Gastrocnemius medialis (tissue), 4 donors: ENCODE results near the gene KLHDC7A. TPM values are rescaled to one million over a fixed set of nuclear protein-coding genes. Genes with fewer than 3 reads are reported as not detected.

Experiments used
- ATAC-seq, 2 donors: fragments of 150-250 bp; one replicate each; pipeline ENCODE4 v1.9.1; 2016
- DNase-seq, 2 donors: peaks; one replicate each; pipeline ENCODE4 v3.0.0-alpha.2; 2019
- H3K27ac ChIP-seq, 4 donors: fragments of 200-600 bp; sonication (generic); 1 replicate in 1 of 4; 2 replicates in 3 of 4; pipeline ENCODE4 v1.5.1; 2016 to 2018; ENCODE audit warnings: mild to moderate bottlenecking in 2 of 4, moderate library complexity in 1 of 4
- H3K27me3 ChIP-seq, 3 donors: fragments of 200-600 bp; sonication (generic) in 2 of 3; 1 replicate in 1 of 3; 2 replicates in 2 of 3; pipeline versions ENCODE4 v1.5.1 to v1.6.0; 2016 to 2019; ENCODE audit warnings: mild to moderate bottlenecking in 1 of 3, moderate library complexity in 1 of 3
- H3K36me3 ChIP-seq, 2 donors: fragments of 200-600 bp; sonication (generic) in 1 of 2; one replicate each; pipeline ENCODE4 v1.5.1; 2017 to 2018
- H3K4me1 ChIP-seq, 2 donors: fragments of 200-600 bp; sonication (generic) in 1 of 2; one replicate each; pipeline ENCODE4 v1.5.1; 2016 to 2017; ENCODE audit warnings: mild to moderate bottlenecking in 2 of 2
- H3K4me3 ChIP-seq, 4 donors: fragments of 200-600 bp; sonication (generic) in 3 of 4; 1 replicate in 1 of 4; 2 replicates in 3 of 4; pipeline ENCODE4 v1.5.1; 2016 to 2019; ENCODE audit warnings: mild to moderate bottlenecking in 2 of 4
- H3K9me3 ChIP-seq, 3 donors: fragments of 200-600 bp; sonication (generic) in 2 of 3; 1 replicate in 1 of 3; 2 replicates in 2 of 3; pipeline ENCODE4 v1.5.1; 2016 to 2019
- CTCF ChIP-seq, 5 experiments: fragments of 450-650 bp in 3 of 5; fragments of 200-600 bp in 2 of 5; sonication (generic) in 2 of 5; IDR thresholded peaks in 4 of 5; conservative IDR thresholded peaks in 1 of 5; 1 replicate in 4 of 5; 2 replicates in 1 of 5; pipeline ENCODE4 v1.5.1; 2016 to 2019; ENCODE audit warnings: antibody characterized with exemption in 5 of 5, mild to moderate bottlenecking in 3 of 5, moderate library complexity in 3 of 5
- POLR2A ChIP-seq, 2 donors: fragments of 450-650 bp; IDR thresholded peaks; one replicate each; pipeline ENCODE4 v1.6.1; 2017; ENCODE audit warnings: antibody characterized with exemption in 2 of 2, mild to moderate bottlenecking in 2 of 2, moderate library complexity in 2 of 2
- in situ Hi-C, 4 donors: fragments of 200-750 bp; cut with MboI; loops; one replicate each; pipeline versions ENCODE4 v1.15.0 to v1.8.0; 2017; ENCODE audit warnings: low sequenced_read_pairs in 4 of 4
- intact Hi-C: fragments of 100-400 bp; cut with DNase I; formaldehyde crosslinking; loops from one replicate; pipeline ENCODE4 v1.15.1; 2023; ENCODE audit warnings: low total_unique reads
- total RNA-seq, 4 donors: library from RNA; depleted of rRNA; stranded (reverse); fragments of >200 nt; gene quantifications; one replicate each; pipeline versions ENCODE4 v1.1.0 to v1.2.3, GENCODE V29; 2016

Gene KLHDC7A
- total RNA-seq, 4 donors from 2014 or later: 0.13 TPM; not detected in 3

- Histone ChIP-seq H3K9me3 (no peaks in the 10 kb centered on the region), H3K27me3 (peaks cover 0 to 6% (median 2%) of the 10 kb centered on the region in 3 donors), H3K27ac (no peak overlapping the region), H3K4me1 (no peaks in the 10 kb centered on the region), H3K36me3 (no peaks in the 10 kb centered on the region), H3K4me3 (no peak overlapping the region)
- ATAC-seq: no peak
- DNase-seq: no peak
- intact Hi-C loops (no loop called here), in situ Hi-C loops (no loop called here)
- TF ChIP-seq POLR2A (IDR thresholded peaks at IDR 0.05) (no peak), CTCF (IDR thresholded peaks at IDR 0.05 in 4 of 5, conservative IDR thresholded peaks at IDR 0.05 in 1 of 5) (no peak)
Observed at GRCh38 chr1:18496497-18497235, 15.9 kb downstream of the KLHDC7A start.

- ATAC-seq: no peak
- in situ Hi-C loops (no loop called here), intact Hi-C loops (no loop called here)
Observed at GRCh38 chr1:18501833-18502232, 21.1 kb downstream of the KLHDC7A start.

GRCh38 chr1:18504609-18505008, 23.9 kb downstream of the KLHDC7A start:
- no peak for DNase-seq
- intact Hi-C loops: no loop called here
- TF ChIP-seq POLR2A (IDR thresholded peaks at IDR 0.05) (no peak), CTCF (IDR thresholded peaks at IDR 0.05 in 4 of 5, conservative IDR thresholded peaks at IDR 0.05 in 1 of 5) (no peak)
- Histone ChIP-seq H3K9me3 (no peaks in the 10 kb centered on the region), H3K36me3 (no peaks in the 10 kb centered on the region), H3K4me1 (no peaks in the 10 kb centered on the region), H3K4me3 (no peak overlapping the region), H3K27ac (no peak overlapping the region), H3K27me3 (no peaks in the 10 kb centered on the region)
- no peak for ATAC-seq
- in situ Hi-C loops: no loop called here

More at GRCh38 chr1:18501833-18502232, 21.1 kb downstream of the KLHDC7A start:
- Histone ChIP-seq H3K27me3 (peaks cover 0 to 6% (median 2%) of the 10 kb centered on the region in 3 donors), H3K9me3 (no peaks in the 10 kb centered on the region), H3K4me1 (no peaks in the 10 kb centered on the region), H3K36me3 (no peaks in the 10 kb centered on the region), H3K4me3 (no peak overlapping the region), H3K27ac (no peak overlapping the region)
- no peak for DNase-seq
- TF ChIP-seq CTCF (IDR thresholded peaks at IDR 0.05 in 4 of 5, conservative IDR thresholded peaks at IDR 0.05 in 1 of 5): no peak

GRCh38 chr1:18505666-18506065, 24.9 kb downstream of the KLHDC7A start:
- in situ Hi-C loops: no loop called here
- Histone ChIP-seq H3K4me1 (no peaks in the 10 kb centered on the region), H3K36me3 (no peaks in the 10 kb centered on the region), H3K4me3 (no peak overlapping the region), H3K27me3 (peaks cover 0 to 3% (median 0%) of the 10 kb centered on the region in 3 donors), H3K27ac (no peak overlapping the region), H3K9me3 (no peaks in the 10 kb centered on the region)
- TF ChIP-seq CTCF (IDR thresholded peaks at IDR 0.05 in 4 of 5, conservative IDR thresholded peaks at IDR 0.05 in 1 of 5) (no peak), POLR2A (IDR thresholded peaks at IDR 0.05) (no peak)
- intact Hi-C loops: no loop called here
- no peak for DNase-seq
- ATAC-seq: no peak
